Right atrium auricular region (tissue), 2 donors: ENCODE measurements around the gene NCOR2. TPM values are rescaled to one million over a fixed set of nuclear protein-coding genes. Genes with fewer than 3 reads are reported as not detected.

ENCODE experiments used
- DNase-seq: peaks from one replicate; pipeline ENCODE4 v3.0.0-alpha.2; 2019; ENCODE audit warnings: low spot score
- H3K27ac ChIP-seq, 2 donors: fragments of 200-600 bp; sonication (generic); 1 replicate in 1 of 2; 2 replicates in 1 of 2; pipeline ENCODE4 v1.5.1; 2016 to 2019
- H3K27me3 ChIP-seq, 2 donors: fragments of 200-600 bp; sonication (generic); one replicate each; pipeline versions ENCODE4 v1.5.1 to v1.6.0; 2017 to 2019
- H3K36me3 ChIP-seq: fragments of 200-600 bp; sonication (generic); one replicate; pipeline ENCODE4 v1.5.1; 2016
- H3K4me1 ChIP-seq, 2 donors: fragments of 200-600 bp; sonication (generic); one replicate each; pipeline versions ENCODE4 v1.5.1 to v1.6.0; 2017 to 2019
- H3K4me3 ChIP-seq, 2 donors: fragments of 200-600 bp; sonication (generic); 1 replicate in 1 of 2; 2 replicates in 1 of 2; pipeline ENCODE4 v1.5.1; 2017 to 2019; ENCODE audit warnings: mild to moderate bottlenecking in 1 of 2, moderate library complexity in 1 of 2
- H3K9me3 ChIP-seq, 2 donors: fragments of 200-600 bp; sonication (generic); one replicate each; pipeline ENCODE4 v1.5.1; 2019
- total RNA-seq, 2 donors: library from RNA; depleted of rRNA; stranded (reverse); fragments of >200 nt; gene quantifications; one replicate each; pipeline ENCODE4 v1.1.0, GENCODE V29; 2016
- TF ChIP-seq, protein P1 (sequence below), 2 donors: fragments of 200-600 bp; sonication (generic); IDR thresholded peaks; one replicate each; pipeline ENCODE4 v1.5.1; 2019; ENCODE audit warnings: antibody characterized with exemption in 2 of 2

Gene NCOR2
- total RNA-seq, 2 donors from 2014 or later: 62.9 to 104 TPM

GRCh38 chr12:124532967-124533366, 34.4 kb downstream of the NCOR2 start:
- Histone ChIP-seq H3K4me3 (no peak overlapping the region), H3K9me3 (no peaks in the 10 kb centered on the region), H3K27ac (peak overlapping the region in 1 of 2 donors; percentile 63), H3K27me3 (no peaks in the 10 kb centered on the region), H3K4me1 (peaks cover 0 to 57% of the 10 kb centered on the region in 2 donors), H3K36me3 (no peaks in the 10 kb centered on the region)
- TF ChIP-seq, protein P1, sequence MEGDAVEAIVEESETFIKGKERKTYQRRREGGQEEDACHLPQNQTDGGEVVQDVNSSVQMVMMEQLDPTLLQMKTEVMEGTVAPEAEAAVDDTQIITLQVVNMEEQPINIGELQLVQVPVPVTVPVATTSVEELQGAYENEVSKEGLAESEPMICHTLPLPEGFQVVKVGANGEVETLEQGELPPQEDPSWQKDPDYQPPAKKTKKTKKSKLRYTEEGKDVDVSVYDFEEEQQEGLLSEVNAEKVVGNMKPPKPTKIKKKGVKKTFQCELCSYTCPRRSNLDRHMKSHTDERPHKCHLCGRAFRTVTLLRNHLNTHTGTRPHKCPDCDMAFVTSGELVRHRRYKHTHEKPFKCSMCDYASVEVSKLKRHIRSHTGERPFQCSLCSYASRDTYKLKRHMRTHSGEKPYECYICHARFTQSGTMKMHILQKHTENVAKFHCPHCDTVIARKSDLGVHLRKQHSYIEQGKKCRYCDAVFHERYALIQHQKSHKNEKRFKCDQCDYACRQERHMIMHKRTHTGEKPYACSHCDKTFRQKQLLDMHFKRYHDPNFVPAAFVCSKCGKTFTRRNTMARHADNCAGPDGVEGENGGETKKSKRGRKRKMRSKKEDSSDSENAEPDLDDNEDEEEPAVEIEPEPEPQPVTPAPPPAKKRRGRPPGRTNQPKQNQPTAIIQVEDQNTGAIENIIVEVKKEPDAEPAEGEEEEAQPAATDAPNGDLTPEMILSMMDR (IDR thresholded peaks at IDR 0.05): no peak
- no peak for DNase-seq

DNA sequence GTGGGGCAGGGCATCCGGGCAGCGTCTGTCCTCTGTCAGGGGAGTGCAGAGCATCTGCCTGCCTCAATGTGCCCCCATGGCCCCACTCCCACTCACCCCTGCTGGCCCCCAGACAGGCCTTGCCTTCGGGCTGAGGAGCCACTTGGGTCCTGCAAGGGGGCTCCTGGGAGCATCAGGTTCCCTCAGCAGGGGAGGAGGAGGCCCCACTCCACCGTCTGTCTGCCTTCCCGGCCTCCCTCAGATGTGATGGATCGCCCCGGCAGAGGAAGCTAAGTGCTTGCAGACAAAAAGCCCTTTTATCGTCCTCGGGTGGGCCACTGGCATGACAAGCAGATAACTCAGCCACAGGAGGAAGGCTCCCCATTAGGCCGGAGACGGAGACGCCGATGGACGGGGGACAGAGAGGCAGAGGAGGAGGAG, 35.1 kb downstream of the NCOR2 start:
- TF ChIP-seq, protein P1 (IDR thresholded peaks at IDR 0.05): no peak
- Histone ChIP-seq H3K9me3 (no peaks in the 10 kb centered on the region), H3K4me1 (peaks cover 0 to 57% of the 10 kb centered on the region in 2 donors), H3K27ac (peak overlapping the region in 1 of 2 donors; percentile 63), H3K4me3 (no peak overlapping the region), H3K36me3 (no peaks in the 10 kb centered on the region), H3K27me3 (no peaks in the 10 kb centered on the region)
- DNase-seq: no peak

DNA sequence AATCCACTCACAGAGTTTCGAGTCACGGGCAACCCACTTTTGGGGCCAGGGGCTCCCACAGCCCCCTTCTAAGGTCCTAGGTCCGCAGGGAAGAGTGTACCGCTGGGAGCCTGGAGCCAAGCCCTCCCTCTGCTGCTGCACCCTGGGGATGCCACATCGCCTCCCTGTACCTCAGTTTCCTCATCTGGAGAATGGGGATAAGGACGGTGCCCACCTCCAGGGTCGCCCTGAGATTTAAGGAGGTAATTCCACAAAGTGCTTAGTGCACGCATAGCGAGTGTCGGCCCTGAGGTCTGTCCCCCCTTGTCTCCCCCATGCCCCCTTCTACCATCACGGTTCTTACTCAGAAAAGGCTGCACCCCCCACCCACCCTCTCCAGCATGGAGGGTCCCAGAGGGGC, 35.5 kb downstream of the NCOR2 start:
- no peaks in the 10 kb centered on the region for H3K27me3 ChIP-seq
- DNase-seq: no peak
- no peak overlapping the region for H3K4me3 ChIP-seq
- H3K27ac ChIP-seq: peak overlapping the region in 1 of 2 donors; percentile 63
- H3K4me1 ChIP-seq: peaks cover 0 to 55% of the 10 kb centered on the region in 2 donors
- TF ChIP-seq, protein P1 (IDR thresholded peaks at IDR 0.05): no peak
- no peaks in the 10 kb centered on the region for H3K9me3 ChIP-seq
- H3K36me3 ChIP-seq: no peaks in the 10 kb centered on the region

GRCh38 chr12:124531281-124531745, 36.1 kb downstream of the NCOR2 start:
- H3K27ac ChIP-seq: peak overlapping the region; percentile 37 to 63

GRCh38 chr12:124530637-124531263, 36.7 kb downstream of the NCOR2 start:
- Histone ChIP-seq H3K36me3 (no peaks in the 10 kb centered on the region), H3K4me3 (no peak overlapping the region), H3K27me3 (no peaks in the 10 kb centered on the region), H3K4me1 (peaks cover 0 to 53% of the 10 kb centered on the region in 2 donors), H3K9me3 (no peaks in the 10 kb centered on the region), H3K27ac (peak overlapping the region; percentile 37 to 63)
- TF ChIP-seq, protein P1 (IDR thresholded peaks at IDR 0.05): no peak
- no peak for DNase-seq

More at GRCh38 chr12:124531281-124531745, 36.1 kb downstream of the NCOR2 start:
- Histone ChIP-seq H3K36me3 (no peaks in the 10 kb centered on the region), H3K4me1 (peaks cover 0 to 52% of the 10 kb centered on the region in 2 donors), H3K27me3 (no peaks in the 10 kb centered on the region), H3K9me3 (no peaks in the 10 kb centered on the region), H3K4me3 (no peak overlapping the region)
- TF ChIP-seq, protein P1 (IDR thresholded peaks at IDR 0.05): no peak
- DNase-seq: no peak
